Motor neuron (in vitro differentiated cells): ENCODE measurements around the gene SCLY. TPM values are rescaled to one million over a fixed set of nuclear protein-coding genes. Genes with fewer than 3 reads are reported as not detected.
A peak's percentile ranks its signal among the peaks of the same experiment; 100 is the strongest.

Source experiments
- ATAC-seq, 8 experiments: fragments of 200-7000 bp; cut with Tn5 transposase; replicated peaks in 6 of 8; 2 replicates each; pipeline ENCODE4 v1.8.0; 2021; ENCODE audit warnings: mild to moderate bottlenecking in 8 of 8, moderate library complexity in 8 of 8
- H3K27ac ChIP-seq, 2 donors: fragments of 250-450 bp; sonication (Bioruptor Pico); 2 replicates each; pipeline ENCODE4 v1.9.0; 2021; ENCODE audit warnings: antibody characterized with exemption in 2 of 2, mild to moderate bottlenecking in 2 of 2, moderate library complexity in 1 of 2
- H3K4me1 ChIP-seq, 2 donors: fragments of 250-450 bp; sonication (Bioruptor Pico); replicated peaks in 1 of 2; 2 replicates each; pipeline ENCODE4 v1.6.1; 2021; ENCODE audit warnings: antibody characterized with exemption in 2 of 2, mild to moderate bottlenecking in 2 of 2, moderate library complexity in 1 of 2
- H3K4me3 ChIP-seq, 5 donors: fragments of 250-450 bp; sonication (Bioruptor Pico); 2 replicates each; pipeline ENCODE4 v1.9.0; 2021; ENCODE audit warnings: antibody characterized with exemption in 5 of 5, mild to moderate bottlenecking in 5 of 5, moderate library complexity in 4 of 5
- WGBS, 10 experiments: fragments of 450-650 bp; shearing (Covaris generic); methylation state at CpG; one replicate each; pipeline ENCODE4 v1.0.0; 2022; 5-methylcytosine and 5-hydroxymethylcytosine counted together
- in situ Hi-C, 9 experiments: fragments of 400-800 bp; cut with MboI; loops; one replicate each; pipeline ENCODE4 v1.15.0; 2021; ENCODE audit warnings: low sequenced_read_pairs in 9 of 9, low pct_unique_long_range_greater_than_20kb in 2 of 9; ENCODE audit not compliant: unreplicated experiment in 9 of 9
- total RNA-seq, 8 experiments: library from RNA; unstranded; fragments of 300-600 nt; gene quantifications; 2 replicates each; pipeline versions ENCODE4 v1.2.3 to v1.2.4, GENCODE V29; 2022

Gene SCLY
- total RNA-seq, 8 experiments from 2014 or later = 7.4 to 40.7 (median 12.4) TPM

GRCh38 chr2:238082827-238083226 lies 22.0 kb downstream of the SCLY start:
- H3K4me1 ChIP-seq = no peaks in the 10 kb centered on the region
- 80 to 100% (median 97%) methylated on average over 1 to 6 of the region's 7 CpGs; no CpG with 5 or more reads in 2 of the 10 experiments for WGBS, 10 experiments
- in situ Hi-C loops = no loop called here
- no peak overlapping the region for H3K27ac ChIP-seq
- ATAC-seq = peak in 3 of 8 experiments; percentile 39 to 77 (median 67)
- no peak overlapping the region for H3K4me3 ChIP-seq

- Histone ChIP-seq H3K4me3 (no peak overlapping the region), H3K27ac (no peak overlapping the region), H3K4me1 (no peaks in the 10 kb centered on the region)
- whole genome bisulfite sequencing, 10 experiments = 97 to 100% (median 100%) methylated on average over 1 to 3 of the region's 5 CpGs; no CpG with 5 or more reads in 5 of the 10 experiments
- ATAC-seq = no peak
- in situ Hi-C loops = no loop called here
These were observed 23.1 kb downstream of the SCLY start for GRCh38 chr2:238083919-238084318.

- no peak for ATAC-seq
- Histone ChIP-seq H3K4me3 (no peak overlapping the region), H3K27ac (no peak overlapping the region), H3K4me1 (no peaks in the 10 kb centered on the region)
- in situ Hi-C loops = no loop called here
- WGBS, 10 experiments = 76 to 100% (median 96%) methylated on average over 1 to 7 of the region's 7 CpGs
These were observed 24.0 kb downstream of the SCLY start for GRCh38 chr2:238084761-238085160.

GRCh38 chr2:238085899-238086298 lies 25.1 kb downstream of the SCLY start:
- no peak for ATAC-seq
- in situ Hi-C loops = no loop called here
- no peaks in the 10 kb centered on the region for H3K4me1 ChIP-seq

GRCh38 chr2:238087211-238087610 lies 26.4 kb downstream of the SCLY start:
- Histone ChIP-seq H3K27ac (no peak overlapping the region), H3K4me3 (no peak overlapping the region), H3K4me1 (no peaks in the 10 kb centered on the region)
- WGBS, 10 experiments = 67 to 100% (median 100%) methylated on average over 1 to 2 of the region's 2 CpGs; no CpG with 5 or more reads in 1 of the 10 experiments
- in situ Hi-C loops = no loop called here
- ATAC-seq = no peak

More at GRCh38 chr2:238085899-238086298, 25.1 kb downstream of the SCLY start:
- 90 to 100% (median 96%) methylated on average over 1 to 3 of the region's 3 CpGs for WGBS, 10 experiments
- Histone ChIP-seq H3K4me3 (no peak overlapping the region), H3K27ac (no peak overlapping the region)

- Histone ChIP-seq H3K4me3 (no peak overlapping the region), H3K27ac (no peak overlapping the region), H3K4me1 (no peaks in the 10 kb centered on the region)
- no peak for ATAC-seq
- in situ Hi-C loops = no loop called here
- 78 to 100% (median 95%) methylated on average over 1 to 4 of the region's 4 CpGs; no CpG with 5 or more reads in 5 of the 10 experiments for WGBS, 10 experiments
These were observed 30.1 kb downstream of the SCLY start for GRCh38 chr2:238090887-238091286.

GRCh38 chr2:238091436-238092060 lies 30.7 kb downstream of the SCLY start:
- Histone ChIP-seq H3K4me3 (no peak overlapping the region), H3K27ac (no peak overlapping the region), H3K4me1 (no peaks in the 10 kb centered on the region)
- in situ Hi-C loops = no loop called here
- ATAC-seq = no peak
- 80 to 100% (median 94%) methylated on average over 2 to 8 of the region's 16 CpGs; no CpG with 5 or more reads in 4 of the 10 experiments for WGBS, 10 experiments

GRCh38 chr2:238092486-238093035 lies 31.8 kb downstream of the SCLY start:
- Histone ChIP-seq H3K27ac (no peak overlapping the region), H3K4me1 (no peaks in the 10 kb centered on the region), H3K4me3 (no peak overlapping the region)
- in situ Hi-C loops = no loop called here
- peak in 1 of 8 experiments; percentile 20 for ATAC-seq
- WGBS, 10 experiments = 40 to 100% (median 95%) methylated on average over 1 to 3 of the region's 12 CpGs; no CpG with 5 or more reads in 7 of the 10 experiments

- Histone ChIP-seq H3K4me1 (peaks cover 0 to 3% of the 10 kb centered on the region in 2 donors), H3K4me3 (no peak overlapping the region), H3K27ac (no peak overlapping the region)
- peak in 2 of 8 experiments; percentile 7 to 11 for ATAC-seq
- in situ Hi-C loops = no loop called here
- 80 to 100% (median 92%) methylated on average over 1 to 7 of the region's 26 CpGs; no CpG with 5 or more reads in 5 of the 10 experiments for WGBS, 10 experiments
These were observed 32.7 kb downstream of the SCLY start for GRCh38 chr2:238093181-238094140.

GRCh38 chr2:238094438-238095022 lies 33.7 kb downstream of the SCLY start:
- Histone ChIP-seq H3K27ac (no peak overlapping the region), H3K4me3 (no peak overlapping the region), H3K4me1 (peaks cover 6 to 8% of the 10 kb centered on the region in 2 donors)
- ATAC-seq = no peak
- in situ Hi-C loops = no loop called here
- WGBS, 10 experiments = 80 to 100% (median 93%) methylated on average over 1 to 14 of the region's 17 CpGs; no CpG with 5 or more reads in 3 of the 10 experiments

GRCh38 chr2:238095143-238095542 lies 34.3 kb downstream of the SCLY start:
- in situ Hi-C loops = no loop called here
- 0 to 100% (median 83%) methylated on average over 1 to 7 of the region's 7 CpGs; no CpG with 5 or more reads in 1 of the 10 experiments for WGBS, 10 experiments
- Histone ChIP-seq H3K27ac (no peak overlapping the region), H3K4me1 (peaks cover 6 to 8% of the 10 kb centered on the region in 2 donors), H3K4me3 (no peak overlapping the region)
- no peak for ATAC-seq

GRCh38 chr2:238096311-238097011 lies 35.7 kb downstream of the SCLY start:
- no peak overlapping the region for H3K4me3 ChIP-seq
- peaks cover 6 to 8% of the 10 kb centered on the region in 2 donors for H3K4me1 ChIP-seq
- in situ Hi-C loops = no loop called here
- WGBS, 10 experiments = 67 to 91% (median 88%) methylated on average over 4 to 17 of the region's 22 CpGs; no CpG with 5 or more reads in 5 of the 10 experiments
- no peak overlapping the region for H3K27ac ChIP-seq
- ATAC-seq = no peak
